ENCODE results near the gene AMIGO3. TPM values are rescaled to one million over a fixed set of nuclear protein-coding genes. Genes with fewer than 3 reads are reported as not detected.

Gene AMIGO3
- total RNA-seq, 2 experiments from 2014 or later: 0.82 to 1.3 TPM

DNA sequence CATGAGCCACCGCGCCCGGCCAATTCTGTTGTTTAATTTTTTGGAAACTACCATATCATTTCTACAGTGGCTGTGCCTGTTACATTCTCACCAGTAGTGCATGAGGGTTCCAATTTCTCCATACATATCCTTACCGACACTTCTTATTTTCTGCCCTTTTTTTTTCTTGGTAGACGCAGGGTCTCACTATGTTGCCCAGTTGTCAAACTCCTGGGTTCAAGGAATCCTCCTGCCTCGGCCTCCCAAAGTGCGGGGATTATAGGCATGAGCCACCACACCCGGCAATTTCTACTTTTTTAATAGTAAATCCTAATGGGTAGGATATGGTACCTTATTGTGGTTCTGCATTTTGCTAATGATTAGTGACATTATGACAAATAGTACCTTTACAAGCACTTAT lies 9.6 kb downstream of the AMIGO3 start:
- Histone ChIP-seq H3K4me3 (ENCODE audit: low read length) (no peak overlapping the region), H3K36me3 (ENCODE audit: insufficient read depth, low read length) (peaks cover 14% of the 10 kb centered on the region), H3K27me3 (ENCODE audit: control insufficient read depth in 1 of 2, insufficient read depth in 2 of 2, low read length in 2 of 2) (no peaks in the 10 kb centered on the region), H3K9me3 (ENCODE audit: control insufficient read depth in 1 of 2, insufficient read depth in 1 of 2, low read length in 2 of 2) (no peaks in the 10 kb centered on the region), H3K4me1 (ENCODE audit: insufficient read depth, low read length) (peaks cover 12% of the 10 kb centered on the region), H3K27ac (ENCODE audit: low read depth in 1 of 2, low read length in 2 of 2) (no peak overlapping the region)
- ChIA-PET CTCF (no interaction called here), POLR2A (no interaction called here)
- no peak for ATAC-seq (ENCODE audit: poor library complexity)
- Mint-ChIP-seq H3K27ac (no peak overlapping the region), H3K27me3 (no peaks in the 10 kb centered on the region), H3K4me1 (ENCODE audit: low read depth) (no peaks in the 10 kb centered on the region), H3K4me3 (no peak overlapping the region), H3K36me3 (ENCODE audit: low read depth) (peaks cover 15% of the 10 kb centered on the region), H3K9me3 (no peaks in the 10 kb centered on the region)
- no peak for DNase-seq
- intact Hi-C loops (cut with DNase I, micrococcal nuclease): no loop called here
- TF ChIP-seq, protein P1, sequence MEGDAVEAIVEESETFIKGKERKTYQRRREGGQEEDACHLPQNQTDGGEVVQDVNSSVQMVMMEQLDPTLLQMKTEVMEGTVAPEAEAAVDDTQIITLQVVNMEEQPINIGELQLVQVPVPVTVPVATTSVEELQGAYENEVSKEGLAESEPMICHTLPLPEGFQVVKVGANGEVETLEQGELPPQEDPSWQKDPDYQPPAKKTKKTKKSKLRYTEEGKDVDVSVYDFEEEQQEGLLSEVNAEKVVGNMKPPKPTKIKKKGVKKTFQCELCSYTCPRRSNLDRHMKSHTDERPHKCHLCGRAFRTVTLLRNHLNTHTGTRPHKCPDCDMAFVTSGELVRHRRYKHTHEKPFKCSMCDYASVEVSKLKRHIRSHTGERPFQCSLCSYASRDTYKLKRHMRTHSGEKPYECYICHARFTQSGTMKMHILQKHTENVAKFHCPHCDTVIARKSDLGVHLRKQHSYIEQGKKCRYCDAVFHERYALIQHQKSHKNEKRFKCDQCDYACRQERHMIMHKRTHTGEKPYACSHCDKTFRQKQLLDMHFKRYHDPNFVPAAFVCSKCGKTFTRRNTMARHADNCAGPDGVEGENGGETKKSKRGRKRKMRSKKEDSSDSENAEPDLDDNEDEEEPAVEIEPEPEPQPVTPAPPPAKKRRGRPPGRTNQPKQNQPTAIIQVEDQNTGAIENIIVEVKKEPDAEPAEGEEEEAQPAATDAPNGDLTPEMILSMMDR (IDR thresholded peaks at IDR 0.05): no peak

DNA sequence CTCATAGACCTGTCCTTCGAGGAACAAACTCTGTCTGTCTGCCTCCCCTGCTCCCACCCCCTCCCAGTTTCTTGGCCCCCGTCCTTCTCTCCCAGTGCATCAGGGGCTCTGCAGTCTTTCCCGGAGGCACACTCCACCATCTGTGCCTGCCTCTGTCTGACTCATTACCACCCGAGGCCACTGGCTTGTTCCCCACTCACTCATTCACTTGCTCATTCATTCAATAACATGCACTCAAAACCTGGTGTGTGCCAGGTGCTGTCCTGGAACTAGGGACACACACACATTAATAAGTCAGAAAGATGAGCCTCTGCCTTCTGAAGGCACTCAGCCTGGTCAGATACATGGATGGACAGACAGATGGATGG lies 12.4 kb downstream of the AMIGO3 start:
- intact Hi-C loops (cut with DNase I, micrococcal nuclease): no loop called here
- TF ChIP-seq, protein P1 (IDR thresholded peaks at IDR 0.05): no peak
- DNase-seq (no peak), ATAC-seq (ENCODE audit: poor library complexity) (no peak)
- peaks cover 28% of the 10 kb centered on the region for H3K36me3 Mint-ChIP-seq (ENCODE audit: low read depth)
- Histone ChIP-seq H3K4me1 (ENCODE audit: insufficient read depth, low read length) (peaks cover 5% of the 10 kb centered on the region), H3K27me3 (ENCODE audit: control insufficient read depth in 1 of 2, insufficient read depth in 2 of 2, low read length in 2 of 2) (no peaks in the 10 kb centered on the region), H3K27ac (ENCODE audit: low read depth in 1 of 2, low read length in 2 of 2) (no peak overlapping the region), H3K4me3 (ENCODE audit: low read length) (no peak overlapping the region), H3K36me3 (ENCODE audit: insufficient read depth, low read length) (peaks cover 26% of the 10 kb centered on the region), H3K9me3 (ENCODE audit: control insufficient read depth in 1 of 2, insufficient read depth in 1 of 2, low read length in 2 of 2) (no peaks in the 10 kb centered on the region)
- H3K27me3 Mint-ChIP-seq: no peaks in the 10 kb centered on the region
- no peaks in the 10 kb centered on the region for H3K9me3 Mint-ChIP-seq
- no peak overlapping the region for H3K27ac Mint-ChIP-seq
- peaks cover 6% of the 10 kb centered on the region for H3K4me1 Mint-ChIP-seq (ENCODE audit: low read depth)
- CTCF ChIA-PET: no interaction called here
- H3K4me3 Mint-ChIP-seq: no peak overlapping the region
- POLR2A ChIA-PET: interaction anchor here (0.6 kb wide), 1 partner anchor 43 kb away, joined by 3 read pairs; no protein-coding TSS in a partner anchor

DNA sequence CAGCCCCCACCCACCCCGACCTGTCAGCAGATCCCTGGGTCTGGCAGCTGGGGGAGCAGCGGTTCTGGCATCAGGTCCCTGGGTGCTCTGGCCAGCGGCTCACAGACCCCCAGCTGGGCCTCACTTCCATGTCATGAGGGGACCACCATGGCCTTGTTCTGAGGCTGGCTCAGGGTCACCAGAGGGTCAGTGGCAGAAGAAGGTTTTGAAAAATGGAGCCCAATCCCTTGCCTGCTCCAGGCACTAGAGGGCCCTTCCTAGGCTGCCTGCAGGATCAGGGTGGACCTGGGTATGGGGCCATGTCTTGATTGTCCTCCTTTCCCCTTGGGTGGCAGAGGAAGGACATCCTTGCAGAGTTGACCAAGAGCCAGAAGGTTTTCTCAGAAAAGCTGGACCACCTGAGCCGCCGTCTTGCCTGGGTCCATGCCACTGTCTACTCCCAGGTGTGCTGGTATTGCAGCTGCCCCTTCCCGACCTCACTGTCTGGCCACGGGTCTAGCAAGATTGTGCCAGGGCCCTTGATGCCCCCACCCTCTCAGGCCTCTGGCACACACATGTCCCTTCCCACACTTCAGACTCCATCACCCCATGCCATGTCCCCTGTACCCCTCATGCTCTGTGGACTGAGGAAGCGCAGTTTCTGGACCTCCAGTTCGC lies 12.9 kb downstream of the AMIGO3 start:
- Mint-ChIP-seq H3K27ac (no peak overlapping the region), H3K36me3 (ENCODE audit: low read depth) (peaks cover 28% of the 10 kb centered on the region), H3K9me3 (no peaks in the 10 kb centered on the region), H3K4me1 (ENCODE audit: low read depth) (peaks cover 6% of the 10 kb centered on the region), H3K4me3 (no peak overlapping the region), H3K27me3 (no peaks in the 10 kb centered on the region)
- H3K27me3 ChIP-seq (ENCODE audit: control insufficient read depth in 1 of 2, insufficient read depth in 2 of 2, low read length in 2 of 2): no peaks in the 10 kb centered on the region
- no peak for ATAC-seq (ENCODE audit: poor library complexity)
- no peak overlapping the region for H3K27ac ChIP-seq (ENCODE audit: low read depth in 1 of 2, low read length in 2 of 2)
- no peaks in the 10 kb centered on the region for H3K9me3 ChIP-seq (ENCODE audit: control insufficient read depth in 1 of 2, insufficient read depth in 1 of 2, low read length in 2 of 2)
- H3K4me3 ChIP-seq (ENCODE audit: low read length): no peak overlapping the region
- peaks cover 31% of the 10 kb centered on the region for H3K36me3 ChIP-seq (ENCODE audit: insufficient read depth, low read length)
- TF ChIP-seq, protein P1 (IDR thresholded peaks at IDR 0.05): no peak
- POLR2A ChIA-PET: interaction anchor here (0.6 kb wide), 1 partner anchor 207 kb away, joined by 4 read pairs; no protein-coding TSS in a partner anchor
- CTCF ChIA-PET: no interaction called here
- intact Hi-C loops (cut with DNase I, micrococcal nuclease): no loop called here
- no peak for DNase-seq
- H3K4me1 ChIP-seq (ENCODE audit: insufficient read depth, low read length): peaks cover 5% of the 10 kb centered on the region

Data from CD4-positive, alpha-beta T cell (primary cell).